HepG2 (cell line): Measurements from ENCODE around the gene ANKRD6.

ENCODE experiments used
- CREM ChIP-seq, 2 experiments: sonication (generic) in 1 of 2; formaldehyde crosslinking in 1 of 2; IDR thresholded peaks; 2 replicates each; pipeline versions ENCODE4 v1.4.0 to v1.6.1; 2016 to 2020; ENCODE audit warnings: antibody characterized with exemption in 1 of 2, mild to moderate bottlenecking in 1 of 2, missing genetic modification reagents in 1 of 2
- ELK4 ChIP-seq: sonication (generic); formaldehyde crosslinking; IDR thresholded peaks from 2 replicates; pipeline ENCODE4 v1.9.0; 2021; ENCODE audit warnings: missing genetic modification reagents, borderline replicate concordance
- ETS1 ChIP-seq: sonication (generic); formaldehyde crosslinking; IDR thresholded peaks from 2 replicates; pipeline ENCODE4 v1.4.0; 2020; ENCODE audit warnings: missing genetic modification reagents
- FOSL2 ChIP-seq: sonication (generic); formaldehyde crosslinking; IDR thresholded peaks from 2 replicates; pipeline ENCODE4 v1.4.0; 2020; ENCODE audit warnings: missing genetic modification reagents
- MAFG ChIP-seq: sonication (generic); formaldehyde crosslinking; IDR thresholded peaks from 2 replicates; pipeline ENCODE4 v1.5.1; 2020; ENCODE audit warnings: mild to moderate bottlenecking, missing genetic modification reagents
- MXI1 ChIP-seq: IDR thresholded peaks from 3 replicates; pipeline ENCODE4 v1.6.1; 2012; ENCODE audit warnings: low read depth, low read length, inconsistent platforms, borderline replicate concordance
- NFYB ChIP-seq: sonication (generic); formaldehyde crosslinking; IDR thresholded peaks from 2 replicates; pipeline ENCODE4 v1.4.0; 2020; ENCODE audit warnings: missing genetic modification reagents
- PCBP1 ChIP-seq: fragments of 200-400 bp; formaldehyde crosslinking; IDR thresholded peaks from 2 replicates; pipeline ENCODE4 v1.6.1; 2017; ENCODE audit warnings: mild to moderate bottlenecking, low read depth, low read length, borderline replicate concordance
- REST ChIP-seq, 2 experiments: IDR thresholded peaks; 2 replicates each; pipeline ENCODE4 v1.6.1; 2011 to 2012; ENCODE audit warnings: low read length in 2 of 2, borderline replicate concordance in 1 of 2, low read depth in 1 of 2, mild to moderate bottlenecking in 1 of 2, moderate library complexity in 1 of 2

GRCh38 chr6:89655122-89655521 lies 222.2 kb downstream of the ANKRD6 start:
- TF ChIP-seq REST (IDR thresholded peaks at IDR 0.05; ENCODE audit: borderline replicate concordance in 1 of 2, low read depth in 1 of 2, low read length in 2 of 2) (no peak), NFYB (CRISPR knock-in tag) (no peak), PCBP1 (no peak), MXI1 (no peak), ETS1 (no peak), CREM (IDR thresholded peaks at IDR 0.05) (no peak), CREM (CRISPR knock-in tag; IDR thresholded peaks at IDR 0.05) (no peak), ELK4 (CRISPR knock-in tag) (no peak), FOSL2 (no peak), MAFG (CRISPR knock-in tag) (no peak)
